Erythroblast (primary cell): ENCODE results near the gene FAM135A.

Experiments
- GATA1 ChIP-seq: IDR thresholded peaks from 2 replicates; pipeline ENCODE4 v1.6.1; 2011; ENCODE audit warnings: low read depth, mild to moderate bottlenecking, control low read depth, low read length, moderate library complexity
- POLR2A ChIP-seq: IDR thresholded peaks from 2 replicates; pipeline ENCODE4 v1.6.1; 2011; ENCODE audit warnings: mild to moderate bottlenecking, low read length

GRCh38 chr6:70415247-70415646 lies 1.9 kb downstream of the FAM135A start:
- TF ChIP-seq POLR2A (no peak), GATA1 (no peak)
